PFSK-1 (cell line): ENCODE data around the gene PHLDB1.

Experiments
- FOXP2 ChIP-seq: optimal IDR thresholded peaks from 2 replicates; pipeline ENCODE3; 2011; ENCODE audit warnings: borderline replicate concordance, control low read depth, inconsistent platforms; ENCODE audit not compliant: insufficient read depth; ENCODE audit errors: extremely low read length, extremely low read depth
- POLR2AphosphoS5 ChIP-seq: IDR thresholded peaks from 2 replicates; pipeline ENCODE4 v1.6.1; 2012; ENCODE audit warnings: low read depth, mild to moderate bottlenecking, control low read depth, low read length, moderate library complexity
- REST ChIP-seq, 2 experiments: IDR thresholded peaks; 2 replicates each; pipeline versions ENCODE4 v1.6.1 to v1.8.0; 2011 to 2012; ENCODE audit warnings: low read depth in 2 of 2, low read length in 2 of 2, control low read depth in 1 of 2, inconsistent platforms in 1 of 2, mild to moderate bottlenecking in 1 of 2, moderate library complexity in 1 of 2; ENCODE audit not compliant: insufficient read depth in 1 of 2
- SIN3A ChIP-seq: IDR thresholded peaks from 2 replicates; pipeline ENCODE4 v1.6.1; 2012; ENCODE audit warnings: mild to moderate bottlenecking, low read length, moderate library complexity, borderline replicate concordance; ENCODE audit not compliant: insufficient read depth
- TAF1 ChIP-seq: IDR thresholded peaks from 2 replicates; pipeline ENCODE4 v1.6.1; 2012; ENCODE audit warnings: low read length, control low read depth, borderline replicate concordance; ENCODE audit not compliant: insufficient read depth

Gene PHLDB1

GRCh38 chr11:118651820-118652219 is 44.4 kb downstream of the PHLDB1 start:
- TF ChIP-seq POLR2AphosphoS5 = no peak
- TF ChIP-seq SIN3A = no peak
- TF ChIP-seq FOXP2 = no peak
- TF ChIP-seq REST (IDR thresholded peaks at IDR 0.05; ENCODE audit: insufficient read depth in 1 of 2, low read depth in 2 of 2, low read length in 2 of 2) = no peak

GRCh38 chr11:118652681-118653181 is 45.3 kb downstream of the PHLDB1 start:
- TF ChIP-seq TAF1 = no peak
- no peak for TF ChIP-seq FOXP2
- no peak for TF ChIP-seq REST (IDR thresholded peaks at IDR 0.05; ENCODE audit: insufficient read depth in 1 of 2, low read depth in 2 of 2, low read length in 2 of 2)
- TF ChIP-seq POLR2AphosphoS5 = no peak
- TF ChIP-seq SIN3A = no peak

- TF ChIP-seq TAF1 (no peak), REST (IDR thresholded peaks at IDR 0.05; ENCODE audit: insufficient read depth in 1 of 2, low read depth in 2 of 2, low read length in 2 of 2) (no peak)
Measured at GRCh38 chr11:118653684-118654390, 46.4 kb downstream of the PHLDB1 start.

GRCh38 chr11:118655486-118656190 is 48.2 kb downstream of the PHLDB1 start:
- TF ChIP-seq SIN3A = no peak
- no peak for TF ChIP-seq TAF1
- TF ChIP-seq POLR2AphosphoS5 = no peak
- TF ChIP-seq REST (IDR thresholded peaks at IDR 0.05; ENCODE audit: insufficient read depth in 1 of 2, low read depth in 2 of 2, low read length in 2 of 2) = no peak
- no peak for TF ChIP-seq FOXP2
